ENCODE results near the gene ERICH6B.

The ERICH6B gene

DNA sequence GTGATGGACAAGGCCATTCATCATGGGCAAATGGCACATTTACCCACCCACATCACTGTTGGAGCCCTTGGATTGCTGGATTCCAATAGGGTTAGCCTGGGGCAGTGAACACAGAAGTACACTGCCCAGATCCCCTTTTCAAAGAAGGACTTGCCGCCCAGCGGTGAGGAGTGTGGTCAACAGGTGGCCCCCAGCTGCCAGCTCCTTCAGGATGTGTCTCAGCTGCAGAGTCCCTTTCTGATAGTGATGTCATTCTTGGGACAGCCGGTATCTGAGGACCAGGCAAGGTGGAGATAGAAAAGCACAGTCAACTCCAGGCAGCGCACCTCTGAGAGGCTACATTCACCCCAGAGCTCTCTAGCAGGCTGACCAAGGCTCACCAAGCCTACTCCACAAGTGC lies 16.9 kb downstream of the ERICH6B start:
- no peak for DNase-seq

DNA sequence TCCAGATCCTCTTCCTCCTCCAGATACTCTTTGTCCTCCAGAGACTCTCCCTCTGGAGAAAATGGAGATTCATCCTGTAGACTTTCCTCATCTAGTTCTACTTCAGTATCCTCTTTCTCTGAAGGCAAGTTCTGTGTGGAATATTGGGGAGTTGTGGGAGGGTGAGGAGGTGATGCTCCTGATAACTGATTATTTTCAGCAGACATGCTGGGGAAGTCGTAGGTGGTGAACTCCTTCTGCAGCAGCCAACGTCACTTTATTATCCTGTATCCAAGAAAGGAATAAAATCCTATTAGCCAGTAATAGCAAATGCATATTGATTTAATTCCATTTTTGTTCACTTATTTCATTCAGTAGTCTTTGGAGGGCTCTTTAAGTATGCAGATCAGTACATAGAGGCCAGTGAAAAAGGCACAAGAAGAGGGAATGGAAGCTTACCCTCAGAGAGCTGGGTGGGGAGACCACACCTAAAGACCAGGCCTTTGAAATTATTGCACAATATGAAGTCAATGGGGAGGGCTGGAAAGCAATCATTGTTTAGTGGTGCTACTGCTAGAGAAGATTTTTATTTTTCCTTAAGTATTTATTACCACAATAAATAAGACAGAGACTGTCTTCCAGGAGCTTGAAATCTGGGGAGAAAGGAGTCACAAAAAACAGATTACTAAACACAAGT lies 18.6 kb downstream of the ERICH6B start:
- no peak for DNase-seq

DNA sequence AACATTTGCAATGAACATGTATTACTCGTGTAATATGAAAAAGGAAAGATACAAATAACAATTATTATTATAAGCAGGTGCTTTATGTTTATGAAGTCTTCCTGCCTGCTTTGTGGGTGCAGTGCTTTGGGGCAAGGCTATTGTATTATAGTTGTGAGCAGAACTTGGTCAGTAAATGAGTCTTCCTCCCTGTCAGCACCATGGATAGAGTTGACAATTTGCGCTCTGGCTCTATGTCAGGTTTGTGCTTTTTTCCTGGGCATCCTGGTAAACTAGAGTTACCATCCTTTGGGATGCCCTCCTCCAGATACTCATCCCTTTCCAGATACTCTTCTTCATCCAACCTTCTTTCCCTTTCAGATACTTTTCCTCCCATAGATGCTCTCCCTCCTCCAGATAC lies 19.6 kb downstream of the ERICH6B start:
- DNase-seq = no peak

DNA sequence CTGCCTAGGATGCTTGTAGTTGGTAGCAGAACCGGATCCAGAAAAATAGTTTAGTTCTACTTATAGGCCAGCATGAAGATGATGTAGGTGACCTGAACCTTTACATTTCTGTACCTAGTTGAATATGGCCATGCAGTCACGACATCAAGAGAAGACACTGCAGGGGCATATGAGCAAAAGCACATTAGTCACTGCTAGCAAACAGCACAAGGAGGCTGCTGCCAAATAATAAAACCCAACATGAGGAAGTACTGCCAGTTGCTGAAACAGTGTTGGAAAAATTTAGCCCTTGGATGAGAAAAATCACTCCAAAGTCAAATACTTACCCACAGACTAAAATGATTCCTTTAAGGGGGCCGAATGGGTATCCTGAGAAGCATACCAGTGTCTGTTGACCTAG lies 20.8 kb downstream of the ERICH6B start:
- DNase-seq = no peak

DNA sequence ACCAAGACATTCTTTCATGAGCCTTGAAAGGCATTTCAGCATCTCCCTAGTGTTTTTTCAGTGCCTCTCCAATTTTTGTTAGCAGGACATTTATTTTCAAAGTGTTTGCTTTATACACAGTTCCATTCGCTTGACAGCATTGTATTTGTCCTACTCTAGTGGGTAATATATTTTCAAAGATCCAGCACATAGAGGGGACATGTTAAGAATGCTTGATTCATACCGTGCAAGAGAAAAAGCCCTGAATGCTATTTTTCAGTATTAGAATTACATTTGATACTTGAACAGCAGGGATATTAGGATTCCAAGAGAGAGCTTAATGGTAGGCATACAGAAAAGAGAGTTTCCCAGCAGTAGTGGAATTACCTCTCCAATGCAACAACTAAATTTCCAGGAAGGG lies 21.3 kb downstream of the ERICH6B start:
- DNase-seq = no peak

DNA sequence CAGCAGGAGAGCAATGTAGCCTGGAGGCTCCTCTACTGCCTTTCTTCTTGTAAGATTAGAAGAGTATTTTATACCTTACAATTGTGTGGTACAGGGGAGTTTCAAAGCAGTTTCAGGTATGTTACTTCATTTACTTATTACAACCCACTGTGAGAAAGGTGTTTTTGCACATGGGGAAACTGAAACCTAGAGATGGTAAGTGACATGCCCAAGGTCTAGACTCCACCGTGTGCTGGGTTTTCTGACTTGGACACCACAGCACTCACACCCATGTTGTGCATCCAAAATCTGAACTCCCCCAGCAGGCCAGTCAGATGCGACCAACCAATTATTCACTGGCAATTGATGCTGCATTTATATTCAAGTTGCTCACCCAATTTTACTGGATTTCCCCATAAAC lies 22.8 kb downstream of the ERICH6B start:
- no peak for DNase-seq

DNA sequence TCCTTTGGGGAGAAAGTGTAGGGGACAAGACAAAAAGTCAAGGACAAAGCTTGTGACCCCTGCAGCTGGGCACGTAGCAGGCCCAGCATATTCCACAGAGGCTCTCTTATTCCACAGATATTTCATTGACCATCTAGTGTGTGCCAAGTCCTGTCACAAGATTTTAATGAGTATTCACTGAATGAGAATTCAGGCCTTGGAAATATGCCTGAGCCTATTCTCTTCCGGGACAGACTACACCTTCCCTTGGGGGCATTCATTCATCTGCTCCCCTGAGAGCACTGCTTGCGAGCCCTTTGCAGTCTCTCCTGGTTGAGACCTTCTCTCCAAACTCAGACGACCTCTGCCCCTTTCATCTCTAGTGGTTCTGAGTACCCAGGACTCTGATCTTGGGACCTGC lies 25.5 kb downstream of the ERICH6B start:
- no peak for DNase-seq

DNA sequence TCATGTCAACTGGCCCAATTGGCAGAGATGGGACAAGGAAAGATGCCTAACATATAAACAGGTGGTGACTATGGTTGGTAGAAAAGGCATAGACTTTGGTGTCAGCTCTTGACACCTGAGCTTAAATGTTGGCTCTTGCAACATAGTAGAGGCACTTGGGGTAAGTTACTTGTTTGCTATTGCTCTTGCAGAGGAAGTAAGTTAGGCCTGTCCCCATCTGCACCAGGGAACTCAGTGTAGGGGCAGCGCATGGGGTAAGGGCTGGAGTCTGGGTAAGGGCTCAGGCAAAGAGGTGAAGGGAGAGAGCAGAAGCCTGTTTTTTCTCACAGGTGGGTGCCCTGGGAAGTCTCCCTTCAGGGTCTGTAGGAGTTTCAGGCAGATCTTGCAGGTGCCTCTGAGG lies 27.6 kb downstream of the ERICH6B start:
- no peak for DNase-seq

DNA sequence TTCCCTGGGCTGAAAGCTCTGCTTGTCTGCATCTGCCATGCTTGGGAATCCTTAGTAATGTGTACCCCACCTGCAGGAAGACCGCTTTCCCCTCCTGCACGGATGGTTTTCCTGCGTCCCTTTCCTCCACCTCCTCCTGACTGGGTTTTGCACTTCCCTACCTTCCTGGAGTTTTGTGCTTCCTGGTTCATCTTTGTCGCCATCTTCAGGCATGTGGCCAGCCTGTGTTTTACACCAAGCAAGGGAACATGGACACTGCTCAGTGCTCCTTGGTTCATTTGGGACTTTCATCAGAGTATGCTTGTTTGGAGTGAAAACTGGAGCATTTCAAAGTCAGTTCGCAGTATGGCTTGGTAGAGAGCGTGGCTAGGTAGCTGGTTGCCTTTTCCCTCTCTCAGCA lies 30.7 kb downstream of the ERICH6B start:
- no peak for DNase-seq

DNA sequence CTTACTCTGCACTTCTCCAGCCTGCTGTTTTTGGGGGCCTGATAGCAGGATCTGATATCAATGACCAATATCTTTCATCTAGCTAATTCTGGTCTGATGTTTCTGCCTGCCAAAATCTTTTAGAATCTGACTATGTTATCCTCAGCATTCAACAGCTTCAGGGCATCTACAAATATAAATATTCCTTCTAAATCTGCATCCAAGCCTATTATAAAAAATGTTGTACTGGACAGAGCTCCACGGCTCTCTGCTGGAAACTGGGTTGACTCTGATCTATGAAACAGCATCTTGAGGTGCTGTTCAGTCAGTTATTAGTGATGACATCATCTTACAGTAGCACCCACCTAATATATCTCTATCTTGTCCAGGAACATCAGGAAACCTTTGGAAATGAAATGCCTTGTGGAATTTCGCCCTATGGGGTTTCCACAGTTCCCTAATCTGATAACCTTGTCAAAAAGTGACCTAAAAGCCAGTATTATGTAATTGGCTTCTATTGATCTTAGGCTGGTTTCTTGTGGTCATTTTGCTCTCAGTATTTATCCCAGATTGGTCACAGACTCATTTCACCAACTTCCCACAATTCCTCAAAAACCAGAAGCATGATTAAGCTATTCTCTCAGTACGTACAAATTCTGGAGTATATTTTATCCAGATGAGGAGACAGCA lies 33.0 kb downstream of the ERICH6B start:
- no peak for DNase-seq

DNA sequence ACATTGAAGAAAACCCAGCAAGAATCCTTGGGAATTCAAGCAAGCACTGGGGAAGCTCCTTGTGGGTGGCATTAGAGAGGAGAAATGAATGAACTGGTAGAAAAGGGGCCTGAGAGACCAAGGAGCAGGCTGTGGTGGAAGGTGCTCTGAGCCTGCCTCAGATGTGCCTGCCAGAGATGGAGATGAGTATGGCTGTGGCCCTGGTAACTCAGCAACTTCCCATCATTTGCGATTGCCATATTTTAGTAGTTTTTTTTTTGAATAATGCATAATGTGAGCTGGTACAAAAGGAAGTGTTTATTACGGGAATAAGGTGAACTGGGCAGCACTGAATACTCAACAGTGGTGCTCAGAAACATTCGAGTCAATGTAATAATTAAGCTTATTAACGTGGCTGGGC lies 39.1 kb downstream of the ERICH6B start:
- DNase-seq = no peak

DNA sequence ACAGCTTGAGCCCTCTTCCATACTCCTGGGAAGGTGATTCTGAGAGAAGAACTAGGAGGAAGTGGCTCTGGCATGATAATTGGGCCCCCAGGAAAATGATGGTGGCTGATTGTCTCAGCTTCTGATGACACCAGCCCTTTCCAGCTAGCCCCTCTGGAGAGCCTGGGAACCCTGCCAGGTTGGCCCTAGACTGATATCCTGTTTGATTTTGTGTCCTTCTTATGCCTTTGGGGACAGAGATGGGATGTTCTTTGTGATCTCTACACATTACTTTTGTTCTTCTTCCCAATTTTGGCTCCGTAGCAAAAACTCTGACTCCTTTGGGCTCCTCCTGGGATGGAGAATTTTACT lies 39.7 kb downstream of the ERICH6B start:
- DNase-seq = no peak

DNA sequence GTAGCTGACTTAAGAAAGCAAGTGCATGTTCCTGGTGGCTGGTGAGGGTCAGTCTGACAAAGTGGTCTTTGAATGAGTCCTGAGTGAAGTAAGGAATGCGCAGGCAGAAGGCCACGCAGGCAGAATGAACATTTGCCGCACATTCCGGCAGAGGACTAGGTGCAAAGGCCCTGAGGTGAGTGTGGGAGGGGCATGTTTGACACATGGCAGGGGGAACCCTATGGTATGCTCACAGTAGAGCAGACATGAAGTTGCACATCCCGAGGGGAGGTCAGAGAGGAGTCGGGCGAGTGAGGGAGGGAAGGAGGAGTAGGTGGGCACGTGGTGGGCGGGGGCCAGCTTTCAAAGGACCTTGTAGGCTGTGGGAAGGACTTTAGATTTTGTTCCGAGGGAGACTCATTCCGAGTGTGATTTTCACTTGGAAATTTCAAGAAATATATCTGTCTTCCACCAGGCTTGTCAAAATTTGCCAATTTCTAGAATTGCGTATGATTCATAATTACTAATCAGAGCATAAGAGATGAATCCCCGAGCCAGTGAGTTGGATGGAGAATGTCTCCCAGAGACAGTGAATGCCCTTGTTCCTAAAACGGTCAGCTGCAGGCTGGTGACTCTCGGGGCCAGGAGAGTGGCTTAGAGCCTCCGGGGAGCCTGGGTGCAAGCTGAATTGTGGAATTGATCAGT lies 40.3 kb downstream of the ERICH6B start:
- no peak for DNase-seq

DNA sequence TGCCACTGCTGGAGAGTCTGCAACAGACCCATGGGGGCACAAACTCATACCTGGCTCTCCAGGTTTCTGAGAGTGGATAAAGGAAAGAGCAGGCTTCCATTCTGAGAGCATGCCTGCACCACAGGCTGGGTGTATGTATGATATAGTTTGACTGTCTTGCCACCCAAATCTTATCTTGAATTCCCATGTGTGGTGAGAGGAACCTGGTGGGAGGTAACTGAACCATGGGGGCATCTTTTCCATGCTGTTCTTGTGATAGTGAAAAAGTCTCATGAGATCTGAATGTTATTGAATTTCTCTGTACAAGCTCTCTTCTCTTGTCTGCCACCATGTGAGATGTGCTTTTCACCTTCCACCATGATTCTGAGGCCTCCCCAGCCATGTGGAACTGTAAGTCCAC lies 50.2 kb downstream of the ERICH6B start:
- DNase-seq = no peak

DNA sequence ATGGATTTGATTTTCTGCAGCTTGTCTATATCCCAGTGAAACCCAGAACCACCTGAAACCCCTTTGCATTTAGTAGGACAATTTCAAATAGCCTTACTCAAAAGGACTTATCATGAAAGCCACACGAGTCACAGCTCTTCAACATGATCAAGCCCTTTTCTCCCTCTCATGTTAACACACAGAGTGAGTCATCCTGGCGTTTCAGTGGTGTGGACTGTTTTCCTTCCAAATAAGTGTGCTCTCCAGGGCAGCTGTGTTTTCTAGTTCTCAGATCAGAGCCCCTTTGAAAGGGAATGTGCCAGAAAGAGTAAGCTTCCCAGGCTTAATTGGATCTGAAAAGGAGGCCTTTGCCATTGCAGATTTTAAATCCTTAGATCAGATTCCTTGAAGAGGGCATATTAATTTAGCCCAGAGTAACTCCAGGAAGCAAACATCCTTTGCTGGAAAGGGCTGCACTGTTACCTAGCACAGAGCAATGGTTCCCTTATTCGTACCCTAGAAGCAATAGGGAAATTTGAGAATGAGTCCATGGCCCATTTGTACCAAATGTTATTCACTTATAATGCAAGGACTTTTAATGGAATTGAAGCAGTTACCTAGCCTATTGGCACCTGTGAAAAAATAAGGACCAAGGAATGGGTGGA lies 51.3 kb downstream of the ERICH6B start:
- no peak for DNase-seq

DNA sequence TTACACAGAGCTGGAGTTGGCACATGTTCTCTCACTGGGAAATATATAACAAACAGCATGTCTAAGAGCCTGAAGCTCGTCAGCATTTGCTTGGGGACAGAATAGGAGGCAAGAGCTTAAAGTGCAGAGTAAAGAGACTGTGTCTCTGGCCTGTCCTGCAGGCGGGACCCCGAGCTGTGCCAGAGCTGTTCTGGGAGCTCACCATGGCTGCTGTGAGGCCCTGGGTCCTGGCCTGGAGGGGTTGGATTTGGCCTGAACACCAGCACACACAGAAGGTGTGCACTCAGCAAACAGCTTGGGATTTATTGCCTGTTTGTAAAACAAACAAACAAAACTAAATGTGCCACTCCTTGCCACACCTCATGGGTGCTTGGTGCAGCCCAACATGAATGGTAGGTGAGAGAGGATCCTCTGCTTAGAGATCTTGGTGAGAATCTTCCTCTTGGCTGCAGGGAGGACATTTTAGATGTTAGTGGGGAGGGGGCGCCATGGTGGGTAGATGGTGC lies 60.9 kb downstream of the ERICH6B start:
- no peak for DNase-seq

DNA sequence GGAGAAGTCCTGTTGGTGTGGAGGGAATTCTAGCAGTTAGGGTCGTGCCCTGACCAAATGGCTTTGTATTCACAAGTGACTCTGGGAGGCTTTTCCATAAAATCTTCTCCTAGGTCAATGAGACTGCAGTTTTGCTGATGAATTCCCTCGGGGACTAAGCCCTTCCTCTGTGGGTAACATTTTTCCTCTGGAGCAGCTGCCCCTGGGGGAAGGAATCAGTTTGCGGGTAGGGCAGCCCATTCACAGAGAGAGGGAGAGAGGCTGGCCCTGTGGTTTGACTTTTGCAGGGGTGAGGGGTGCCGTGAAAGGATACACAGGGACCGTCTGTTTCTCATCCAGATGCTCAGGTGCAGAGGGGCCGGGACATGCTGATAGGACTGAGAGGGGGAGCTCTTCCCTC lies 67.3 kb downstream of the ERICH6B start:
- no peak for DNase-seq

DNA sequence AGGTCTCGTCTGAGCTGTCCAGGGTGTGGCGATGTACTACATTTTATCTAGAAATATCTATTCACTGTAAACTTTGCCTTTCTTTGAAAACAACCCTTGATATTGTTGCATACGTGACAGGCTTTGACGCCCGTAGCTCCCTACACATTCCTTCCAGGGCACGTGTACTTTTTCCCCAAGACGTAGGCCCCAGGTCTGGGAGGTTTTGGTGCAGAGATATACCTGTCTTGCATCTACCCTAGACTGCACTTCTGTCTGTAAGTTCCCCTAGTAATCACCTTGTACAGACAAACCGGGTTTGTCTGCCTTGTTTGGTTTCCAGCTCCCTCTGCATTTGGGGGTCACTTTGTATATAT lies 69.2 kb downstream of the ERICH6B start:
- no peak for DNase-seq

DNA sequence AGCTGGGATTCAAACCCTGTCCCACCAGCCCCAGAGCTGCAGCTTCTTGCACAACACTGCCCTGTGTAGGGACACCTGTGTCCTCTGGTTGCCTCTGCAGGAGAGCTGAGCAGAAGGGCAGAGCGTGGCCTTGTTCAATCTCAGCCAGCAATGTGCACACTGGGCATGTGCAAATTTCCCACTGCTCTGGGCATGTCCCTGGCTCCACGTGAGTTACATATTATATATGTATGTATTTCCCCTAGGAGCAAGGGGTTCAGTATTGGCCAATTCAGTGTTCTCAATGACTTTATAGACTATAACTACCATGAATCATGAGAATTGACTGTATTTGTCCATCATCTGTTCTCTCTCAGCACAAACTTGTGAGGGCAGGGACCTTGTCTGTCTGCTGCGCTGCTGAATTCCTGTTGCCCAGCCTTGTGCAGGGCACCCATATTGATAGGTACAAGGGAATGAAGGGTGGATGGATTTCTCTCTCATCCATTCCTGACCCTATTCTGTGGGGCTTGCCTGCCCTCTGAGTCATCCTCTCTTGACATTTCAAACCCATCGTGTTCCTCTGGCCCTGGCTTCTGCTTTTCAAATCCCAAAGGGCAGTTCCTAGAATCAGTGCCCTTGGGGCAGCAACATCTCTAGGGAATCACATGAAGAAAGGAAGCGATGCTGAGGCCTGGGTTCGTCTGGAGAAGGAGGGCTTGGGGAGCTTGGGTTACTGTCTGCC lies 69.7 kb downstream of the ERICH6B start:
- DNase-seq = no peak

DNA sequence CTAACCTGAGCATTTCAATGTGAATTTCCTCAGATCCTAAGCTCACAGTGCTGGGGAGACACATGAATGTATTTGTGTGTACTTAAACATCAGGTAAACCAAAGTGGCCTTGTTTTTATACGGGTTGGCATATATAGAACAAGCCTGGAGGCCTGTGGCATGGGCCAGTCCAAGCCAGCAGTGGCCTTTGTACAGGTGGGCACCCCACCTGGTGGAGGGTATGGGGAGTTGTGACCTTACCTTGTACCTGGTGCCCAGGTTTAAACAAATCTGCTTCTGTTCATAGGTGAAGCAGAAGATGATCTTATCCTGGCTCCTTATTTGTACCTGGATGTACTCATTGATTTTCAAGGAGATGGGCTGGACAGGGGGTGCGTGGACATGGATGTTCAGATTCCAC lies 71.0 kb downstream of the ERICH6B start:
- DNase-seq = no peak

DNA sequence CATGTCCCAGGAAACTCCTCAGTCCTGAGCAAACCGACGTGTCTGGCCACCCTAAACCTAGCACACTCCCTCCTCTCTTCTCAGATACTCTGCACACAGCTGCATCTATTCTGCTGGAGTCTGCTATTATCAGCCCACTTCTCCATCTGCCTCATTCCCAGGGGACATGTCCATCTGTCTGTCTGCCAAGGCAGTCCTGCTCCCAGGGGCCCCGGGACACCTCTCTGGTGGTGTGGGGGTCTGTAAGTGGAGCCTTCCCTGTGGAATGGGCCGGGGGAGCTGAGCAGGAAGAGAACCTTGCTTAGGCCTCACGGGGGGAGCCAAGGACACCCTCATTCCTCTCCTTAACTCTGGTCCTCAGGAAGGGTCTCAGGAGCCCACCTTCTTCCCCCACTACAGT lies 72.7 kb downstream of the ERICH6B start:
- no peak for DNase-seq

DNA sequence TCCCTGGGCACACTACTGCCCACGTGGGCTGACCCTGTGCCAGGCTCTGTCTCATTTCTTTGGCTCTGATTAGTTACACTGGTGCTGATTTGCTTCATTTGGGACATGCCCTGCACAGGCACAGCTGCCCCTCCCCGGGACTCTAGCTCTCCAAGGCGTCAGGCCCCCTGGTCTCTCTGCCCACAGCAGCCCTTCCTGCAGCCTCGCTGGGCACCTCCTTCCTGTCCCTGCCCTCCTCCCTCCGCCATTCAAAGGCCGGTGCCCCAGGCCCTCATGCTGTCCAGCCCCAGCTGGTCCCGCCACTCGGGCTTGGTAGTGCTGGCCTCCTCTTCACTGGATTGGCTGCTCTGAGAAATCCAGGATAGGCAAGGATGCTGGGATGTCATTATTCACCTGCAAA lies 73.1 kb downstream of the ERICH6B start:
- no peak for DNase-seq

DNA sequence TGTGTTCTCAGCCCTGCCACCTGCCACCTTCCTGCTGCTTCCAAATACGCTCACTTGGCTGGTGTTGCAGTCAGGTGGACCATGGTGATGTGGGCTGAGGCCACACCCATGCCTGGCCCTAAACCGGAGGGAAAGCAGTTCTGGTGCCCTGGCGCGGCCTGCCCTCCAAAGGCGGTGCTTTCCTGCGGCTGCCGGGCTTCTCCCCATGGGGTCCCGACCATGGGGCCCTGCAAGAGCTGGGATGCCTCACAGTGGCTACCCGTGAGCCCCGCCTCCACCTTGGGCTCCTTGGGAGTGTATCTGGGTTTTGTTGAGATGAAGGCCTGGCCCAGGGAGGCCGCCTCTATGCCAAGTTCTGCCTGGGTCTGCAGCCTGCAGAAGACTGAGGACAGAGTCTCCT lies 73.7 kb downstream of the ERICH6B start:
- DNase-seq = no peak

All from GOT3 (cell line).